ENCODE results near the gene QSOX2. TPM values are rescaled to one million over a fixed set of nuclear protein-coding genes. Genes with fewer than 3 reads are reported as not detected.

QSOX2 gene
- total RNA-seq, 1 experiment from 2014 or later: 9.9 TPM

DNA sequence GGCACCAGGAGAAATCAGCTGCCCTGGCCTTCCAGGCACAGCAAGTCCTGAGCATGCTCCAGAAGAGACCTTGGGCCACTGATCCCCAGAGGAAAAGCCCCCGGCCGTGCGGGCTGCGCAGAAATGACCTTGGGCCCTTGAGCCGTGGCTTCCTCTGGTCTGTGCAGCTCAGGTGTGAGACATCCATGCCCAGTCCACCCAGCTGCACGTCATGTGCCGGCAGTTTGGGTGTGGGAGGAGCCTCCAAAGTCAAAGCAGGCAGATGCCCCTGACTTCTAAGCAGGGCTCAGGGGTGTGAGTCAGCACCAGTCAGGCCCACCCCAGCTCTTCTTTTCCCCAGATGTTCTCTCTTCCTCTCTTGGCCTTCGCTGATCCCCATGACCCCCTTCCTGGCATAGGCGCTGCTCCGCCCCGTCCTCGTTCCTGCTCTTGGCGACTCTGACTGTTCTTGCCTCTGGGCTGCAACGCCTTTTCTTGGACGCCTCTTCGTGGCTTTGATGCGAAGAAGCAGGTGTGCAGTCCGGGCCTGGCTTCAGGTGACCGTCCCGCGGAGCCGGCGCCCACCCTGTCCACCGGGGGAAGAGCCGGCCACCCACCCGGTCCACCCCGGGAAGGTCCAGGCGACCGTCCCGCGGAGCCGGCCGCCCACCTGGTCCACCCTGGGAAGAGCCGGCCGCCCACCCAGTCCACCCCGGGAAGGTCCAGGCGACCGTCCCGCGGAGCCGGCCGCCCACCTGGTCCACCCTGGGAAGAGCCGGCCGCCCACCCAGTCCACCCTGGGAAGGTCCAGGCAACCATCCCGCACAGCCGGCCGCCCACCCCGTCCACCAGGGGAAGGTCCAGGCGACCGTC is 5.9 kb upstream of the QSOX2 start:
- H3K27me3 ChIP-seq (ENCODE audit: low read length): no peaks in the 10 kb centered on the region
- no peaks in the 10 kb centered on the region for H3K79me2 ChIP-seq (ENCODE audit: low read length)
- no peak for ATAC-seq

DNA sequence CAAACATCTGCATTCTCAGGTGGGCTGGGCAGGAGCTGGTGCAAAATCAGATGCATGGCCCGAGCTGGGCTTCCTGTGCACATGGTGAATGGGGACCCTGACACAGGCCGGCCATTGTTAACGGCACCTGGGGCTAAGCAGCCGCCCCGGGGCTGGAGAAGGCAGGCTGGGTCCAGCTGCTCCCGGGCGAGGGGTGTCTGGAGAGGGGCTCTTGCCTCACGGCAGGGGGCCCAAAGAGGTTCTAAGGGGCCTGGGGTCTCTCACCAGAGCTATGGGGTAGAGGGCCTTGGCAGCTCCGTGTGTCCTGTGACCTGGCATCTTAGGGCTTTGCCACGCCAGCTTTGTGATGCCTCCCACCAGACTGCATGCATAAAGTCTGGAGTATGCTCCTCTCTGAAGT is 5.1 kb upstream of the QSOX2 start:
- CTCF ChIA-PET: no interaction called here
- no peaks in the 10 kb centered on the region for H3K9me2 ChIP-seq (replicated peaks; ENCODE audit: low read length)
- H3K9ac ChIP-seq (ENCODE audit: low read length): no peak overlapping the region
- TF ChIP-seq, protein P1, sequence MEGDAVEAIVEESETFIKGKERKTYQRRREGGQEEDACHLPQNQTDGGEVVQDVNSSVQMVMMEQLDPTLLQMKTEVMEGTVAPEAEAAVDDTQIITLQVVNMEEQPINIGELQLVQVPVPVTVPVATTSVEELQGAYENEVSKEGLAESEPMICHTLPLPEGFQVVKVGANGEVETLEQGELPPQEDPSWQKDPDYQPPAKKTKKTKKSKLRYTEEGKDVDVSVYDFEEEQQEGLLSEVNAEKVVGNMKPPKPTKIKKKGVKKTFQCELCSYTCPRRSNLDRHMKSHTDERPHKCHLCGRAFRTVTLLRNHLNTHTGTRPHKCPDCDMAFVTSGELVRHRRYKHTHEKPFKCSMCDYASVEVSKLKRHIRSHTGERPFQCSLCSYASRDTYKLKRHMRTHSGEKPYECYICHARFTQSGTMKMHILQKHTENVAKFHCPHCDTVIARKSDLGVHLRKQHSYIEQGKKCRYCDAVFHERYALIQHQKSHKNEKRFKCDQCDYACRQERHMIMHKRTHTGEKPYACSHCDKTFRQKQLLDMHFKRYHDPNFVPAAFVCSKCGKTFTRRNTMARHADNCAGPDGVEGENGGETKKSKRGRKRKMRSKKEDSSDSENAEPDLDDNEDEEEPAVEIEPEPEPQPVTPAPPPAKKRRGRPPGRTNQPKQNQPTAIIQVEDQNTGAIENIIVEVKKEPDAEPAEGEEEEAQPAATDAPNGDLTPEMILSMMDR (conservative IDR thresholded peaks at IDR 0.05; ENCODE audit: low read depth, low read length): no peak
- TF ChIP-seq EZH2 (IDR thresholded peaks at IDR 0.05; ENCODE audit: low read length, unreplicated experiment) (no peak), EZH2phosphoT487 (IDR thresholded peaks at IDR 0.05; ENCODE audit: borderline replicate concordance, low read length) (no peak)
- no peak for DNase-seq
- H3K4me1 ChIP-seq (ENCODE audit: insufficient read depth, low read length): peaks cover 4% of the 10 kb centered on the region; the same call in 1 of the 2 replicates
- intact Hi-C loops (cut with micrococcal nuclease): no loop called here
- H3K27ac ChIP-seq (ENCODE audit: low read length): no peak overlapping the region
- no peak overlapping the region for H3K4me2 ChIP-seq (ENCODE audit: low read length)
- H3K27me3 ChIP-seq (ENCODE audit: low read length): no peaks in the 10 kb centered on the region
- no peaks in the 10 kb centered on the region for H3K79me2 ChIP-seq (ENCODE audit: low read length)
- H4K20me1 ChIP-seq (ENCODE audit: low read length): no peaks in the 10 kb centered on the region
- H3K9me3 ChIP-seq (ENCODE audit: low read length): no peaks in the 10 kb centered on the region
- no peak overlapping the region for H3K4me3 ChIP-seq (ENCODE audit: low read length)
- no peak overlapping the region for H2AFZ ChIP-seq (ENCODE audit: low read length)
- ATAC-seq: no peak
- no peaks in the 10 kb centered on the region for H3F3A ChIP-seq (ENCODE audit: low read length, unreplicated experiment)
- POLR2A ChIA-PET (ENCODE audit: unreplicated experiment): no interaction called here
- no TSS peak for BruUV-seq (replicated peaks)
- H3K36me3 ChIP-seq (ENCODE audit: low read depth, low read length): no peaks in the 10 kb centered on the region

More for the DNA sequence above, 5.9 kb upstream of the QSOX2 start:
- no peaks in the 10 kb centered on the region for H3F3A ChIP-seq (ENCODE audit: low read length, unreplicated experiment)
- H2AFZ ChIP-seq (ENCODE audit: low read length): no peak overlapping the region
- ChIA-PET CTCF (no interaction called here), POLR2A (ENCODE audit: unreplicated experiment) (no interaction called here)
- H3K9ac ChIP-seq (ENCODE audit: low read length): no peak overlapping the region
- no TSS peak for BruUV-seq (replicated peaks)
- TF ChIP-seq EZH2phosphoT487 (IDR thresholded peaks at IDR 0.05; ENCODE audit: borderline replicate concordance, low read length): no peak
- TF ChIP-seq, protein P1 (conservative IDR thresholded peaks at IDR 0.05; ENCODE audit: low read depth, low read length): no peak
- no peak for TF ChIP-seq EZH2 (IDR thresholded peaks at IDR 0.05; ENCODE audit: low read length, unreplicated experiment)
- H3K36me3 ChIP-seq (ENCODE audit: low read depth, low read length): no peaks in the 10 kb centered on the region
- H3K9me2 ChIP-seq (replicated peaks; ENCODE audit: low read length): no peaks in the 10 kb centered on the region
- no peak for DNase-seq
- no peak overlapping the region for H3K27ac ChIP-seq (ENCODE audit: low read length)
- no peaks in the 10 kb centered on the region for H4K20me1 ChIP-seq (ENCODE audit: low read length)
- H3K4me3 ChIP-seq (ENCODE audit: low read length): no peak overlapping the region
- no peaks in the 10 kb centered on the region for H3K4me1 ChIP-seq (ENCODE audit: insufficient read depth, low read length)
- H3K4me2 ChIP-seq (ENCODE audit: low read length): no peak overlapping the region
- intact Hi-C loops (cut with micrococcal nuclease): no loop called here
- no peaks in the 10 kb centered on the region for H3K9me3 ChIP-seq (ENCODE audit: low read length)

DNA sequence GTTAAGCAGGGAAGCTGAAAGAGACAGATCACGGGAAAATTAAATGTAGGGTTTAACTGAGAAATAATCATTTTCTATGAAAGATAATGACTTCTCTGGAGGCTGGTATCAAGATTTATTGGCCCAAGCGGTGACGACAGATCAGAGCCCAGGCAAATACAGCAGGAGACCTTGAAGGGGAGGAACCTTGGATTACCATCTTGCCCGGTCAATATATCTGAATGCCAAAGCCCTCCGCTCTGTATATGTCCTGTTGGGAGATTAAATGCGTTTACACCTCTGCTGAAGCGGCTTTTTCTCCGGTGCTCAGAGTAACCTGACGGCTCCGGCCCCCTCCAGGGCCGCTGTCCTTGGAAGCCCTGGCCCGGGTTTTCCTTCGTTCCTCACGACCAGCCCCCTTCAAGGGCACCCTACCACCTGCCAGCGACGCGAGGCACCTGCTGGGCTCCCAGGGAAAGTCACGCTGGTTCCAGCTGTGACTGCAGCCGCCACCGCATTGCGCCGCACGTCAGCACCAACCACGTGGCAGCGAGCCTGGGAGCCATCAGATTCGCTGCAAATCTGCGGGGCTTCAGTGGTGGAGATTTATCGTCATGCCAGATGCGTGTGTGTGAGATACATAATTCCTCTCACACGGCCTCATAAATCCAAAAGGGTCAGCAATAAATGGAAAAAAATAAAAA is 4.4 kb upstream of the QSOX2 start:
- no TSS peak for BruUV-seq (replicated peaks)
- Histone ChIP-seq H3K4me3 (ENCODE audit: low read length) (no peak overlapping the region), H2AFZ (ENCODE audit: low read length) (no peak overlapping the region), H3K9me2 (replicated peaks; ENCODE audit: low read length) (no peaks in the 10 kb centered on the region), H3K9me3 (ENCODE audit: low read length) (no peaks in the 10 kb centered on the region), H3K79me2 (ENCODE audit: low read length) (peaks cover 3% of the 10 kb centered on the region), H3K27me3 (ENCODE audit: low read length) (no peaks in the 10 kb centered on the region), H3K4me1 (ENCODE audit: insufficient read depth, low read length) (peaks cover 4% of the 10 kb centered on the region; the same call in 1 of the 2 replicates), H4K20me1 (ENCODE audit: low read length) (no peaks in the 10 kb centered on the region), H3K27ac (ENCODE audit: low read length) (no peak overlapping the region), H3K9ac (ENCODE audit: low read length) (no peak overlapping the region), H3F3A (ENCODE audit: low read length, unreplicated experiment) (no peaks in the 10 kb centered on the region), H3K4me2 (ENCODE audit: low read length) (no peak overlapping the region), H3K36me3 (ENCODE audit: low read depth, low read length) (no peaks in the 10 kb centered on the region)
- no peak for ATAC-seq
- TF ChIP-seq, protein P1 (conservative IDR thresholded peaks at IDR 0.05; ENCODE audit: low read depth, low read length): no peak
- no peak for TF ChIP-seq EZH2 (IDR thresholded peaks at IDR 0.05; ENCODE audit: low read length, unreplicated experiment)
- TF ChIP-seq EZH2phosphoT487 (IDR thresholded peaks at IDR 0.05; ENCODE audit: borderline replicate concordance, low read length): no peak
- POLR2A ChIA-PET (ENCODE audit: unreplicated experiment): no interaction called here
- CTCF ChIA-PET: no interaction called here
- intact Hi-C loops (cut with micrococcal nuclease): no loop called here
- no peak for DNase-seq

Data from PC-3 (cell line).